ENCODE results near the gene PHF2.

Gene PHF2

GRCh38 chr9:93657331-93658111 lies 81.1 kb downstream of the PHF2 start:
- Histone ChIP-seq H3K27me3 (ENCODE audit: insufficient read depth, low read depth, severe bottlenecking) (no peaks in the 10 kb centered on the region), H3K36me3 (peaks cover 15% of the 10 kb centered on the region; the same call in 1 of the 2 replicates), H3K9me3 (ENCODE audit: severe bottlenecking) (no peaks in the 10 kb centered on the region), H3K4me3 (ENCODE audit: low read depth, low read length) (no peak overlapping the region), H3K27ac (no peak overlapping the region; the same call in 1 of the 2 replicates)
- no peak for TF ChIP-seq CTCF (IDR thresholded peaks at IDR 0.05; ENCODE audit: low read depth, low read length)
- peak; percentile 5 for DNase-seq

GRCh38 chr9:93658184-93658925 lies 82.0 kb downstream of the PHF2 start:
- no peak for TF ChIP-seq CTCF (IDR thresholded peaks at IDR 0.05; ENCODE audit: low read depth, low read length)
- H3K27me3 ChIP-seq (ENCODE audit: insufficient read depth, low read depth, severe bottlenecking) = no peaks in the 10 kb centered on the region
- no peak overlapping the region for H3K4me3 ChIP-seq (ENCODE audit: low read depth, low read length)
- H3K9me3 ChIP-seq (ENCODE audit: severe bottlenecking) = no peaks in the 10 kb centered on the region
- peak; percentile 10 for DNase-seq
- no peak overlapping the region for H3K27ac ChIP-seq
- H3K36me3 ChIP-seq = peaks cover 18% of the 10 kb centered on the region

GRCh38 chr9:93659044-93659836 lies 82.9 kb downstream of the PHF2 start:
- H3K9me3 ChIP-seq (ENCODE audit: severe bottlenecking) = no peaks in the 10 kb centered on the region
- DNase-seq = peak; percentile 5
- no peak overlapping the region for H3K4me3 ChIP-seq (ENCODE audit: low read depth, low read length)
- H3K27me3 ChIP-seq (ENCODE audit: insufficient read depth, low read depth, severe bottlenecking) = no peaks in the 10 kb centered on the region
- peaks cover 18% of the 10 kb centered on the region for H3K36me3 ChIP-seq
- TF ChIP-seq CTCF (IDR thresholded peaks at IDR 0.05; ENCODE audit: low read depth, low read length) = no peak
- no peak overlapping the region for H3K27ac ChIP-seq

- TF ChIP-seq CTCF (IDR thresholded peaks at IDR 0.05; ENCODE audit: low read depth, low read length) = no peak
Measured at GRCh38 chr9:93659837-93660177, 83.4 kb downstream of the PHF2 start.

GRCh38 chr9:93660352-93661046 lies 84.1 kb downstream of the PHF2 start:
- no peaks in the 10 kb centered on the region for H3K27me3 ChIP-seq (ENCODE audit: insufficient read depth, low read depth, severe bottlenecking)
- DNase-seq = peak; percentile 6
- H3K27ac ChIP-seq = no peak overlapping the region
- TF ChIP-seq CTCF (IDR thresholded peaks at IDR 0.05; ENCODE audit: low read depth, low read length) = peak; percentile 36; the same call in 1 of the 2 replicates
- no peaks in the 10 kb centered on the region for H3K9me3 ChIP-seq (ENCODE audit: severe bottlenecking)
- H3K4me3 ChIP-seq (ENCODE audit: low read depth, low read length) = no peak overlapping the region
- H3K36me3 ChIP-seq = peaks cover 18% of the 10 kb centered on the region

More at GRCh38 chr9:93659837-93660177, 83.4 kb downstream of the PHF2 start:
- no peaks in the 10 kb centered on the region for H3K27me3 ChIP-seq (ENCODE audit: insufficient read depth, low read depth, severe bottlenecking)
- no peaks in the 10 kb centered on the region for H3K9me3 ChIP-seq (ENCODE audit: severe bottlenecking)
- peak; percentile 4 for DNase-seq
- no peak overlapping the region for H3K4me3 ChIP-seq (ENCODE audit: low read depth, low read length)
- H3K36me3 ChIP-seq = peaks cover 18% of the 10 kb centered on the region
- no peak overlapping the region for H3K27ac ChIP-seq

All from WERI-Rb-1 (cell line).